Trophoblast cell (in vitro differentiated cells and primary cell): ENCODE measurements around the gene VGLL2.

ENCODE experiments used
- DNase-seq, 2 donors: peaks; one replicate each; pipeline ENCODE4 v3.0.0-alpha.2; 2016
- H2AFZ ChIP-seq: 2 replicates; pipeline ENCODE4 v1.6.1; 2013; ENCODE audit warnings: low read length, moderate library complexity, mild to moderate bottlenecking; ENCODE audit not compliant: insufficient read depth, poor library complexity
- H2AK5ac ChIP-seq: 2 replicates; pipeline ENCODE4 v1.6.1; 2013; ENCODE audit warnings: mild to moderate bottlenecking, low read length
- H2BK120ac ChIP-seq: 2 replicates; pipeline ENCODE4 v1.6.1; 2013; ENCODE audit warnings: low read length, mild to moderate bottlenecking, moderate library complexity; ENCODE audit not compliant: insufficient read depth, poor library complexity
- H2BK12ac ChIP-seq: 2 replicates; pipeline ENCODE4 v1.6.1; 2013; ENCODE audit warnings: mild to moderate bottlenecking, low read length, moderate library complexity
- H2BK5ac ChIP-seq: 2 replicates; pipeline ENCODE4 v1.6.1; 2013; ENCODE audit warnings: low read length, low read depth, moderate library complexity, mild to moderate bottlenecking; ENCODE audit not compliant: poor library complexity
- H3K14ac ChIP-seq: 2 replicates; pipeline ENCODE4 v1.6.1; 2013; ENCODE audit warnings: mild to moderate bottlenecking, low read length
- H3K18ac ChIP-seq: 2 replicates; pipeline ENCODE4 v1.6.1; 2013; ENCODE audit warnings: mild to moderate bottlenecking, low read length
- H3K23ac ChIP-seq: 2 replicates; pipeline ENCODE4 v1.6.1; 2013; ENCODE audit warnings: low read length
- H3K27ac ChIP-seq: 2 replicates; pipeline ENCODE4 v1.5.1; 2013; ENCODE audit warnings: low read depth, mild to moderate bottlenecking, inconsistent platforms, low read length, moderate library complexity
- H3K27me3 ChIP-seq: 2 replicates; pipeline ENCODE4 v1.6.1; 2013; ENCODE audit warnings: inconsistent platforms, mild to moderate bottlenecking, low read length, moderate library complexity; ENCODE audit not compliant: insufficient read depth
- H3K36me3 ChIP-seq, 2 experiments: 1 replicate in 1 of 2; 2 replicates in 1 of 2; pipeline ENCODE4 v1.6.1; 2013; ENCODE audit warnings: low read length in 2 of 2, mild to moderate bottlenecking in 2 of 2, moderate library complexity in 1 of 2; ENCODE audit not compliant: insufficient read depth in 2 of 2, control insufficient read depth in 1 of 2
- H3K4ac ChIP-seq: 2 replicates; pipeline ENCODE4 v1.6.1; 2013; ENCODE audit warnings: low read depth, mild to moderate bottlenecking, low read length, moderate library complexity
- H3K4me1 ChIP-seq, 2 experiments: 1 replicate in 1 of 2; 2 replicates in 1 of 2; pipeline ENCODE4 v1.6.1; 2013; ENCODE audit warnings: low read length in 2 of 2, mild to moderate bottlenecking in 2 of 2, moderate library complexity in 1 of 2; ENCODE audit not compliant: insufficient read depth in 2 of 2, control insufficient read depth in 1 of 2
- H3K4me2 ChIP-seq: 2 replicates; pipeline ENCODE4 v1.6.1; 2013; ENCODE audit warnings: inconsistent platforms, mild to moderate bottlenecking, low read length, moderate library complexity
- H3K4me3 ChIP-seq: 2 replicates; pipeline ENCODE4 v1.5.1; 2013; ENCODE audit warnings: mild to moderate bottlenecking, low read depth, low read length, inconsistent platforms
- H3K79me1 ChIP-seq: one replicate; pipeline ENCODE4 v1.6.1; 2013; ENCODE audit warnings: low read length
- H3K79me2 ChIP-seq: 2 replicates; pipeline ENCODE4 v1.6.1; 2013; ENCODE audit warnings: low read length, mild to moderate bottlenecking; ENCODE audit not compliant: control insufficient read depth, insufficient read depth, poor library complexity
- H3K9ac ChIP-seq: 2 replicates; pipeline ENCODE4 v1.6.1; 2013; ENCODE audit warnings: mild to moderate bottlenecking, low read length
- H3K9me3 ChIP-seq: 2 replicates; pipeline ENCODE4 v1.6.1; 2013; ENCODE audit warnings: low read depth, mild to moderate bottlenecking, control low read depth, inconsistent platforms, low read length; ENCODE audit not compliant: insufficient read depth
- H4K12ac ChIP-seq: 2 replicates; pipeline ENCODE4 v1.6.1; 2013; ENCODE audit warnings: low read depth, mild to moderate bottlenecking, low read length, moderate library complexity
- H4K8ac ChIP-seq: 2 replicates; pipeline ENCODE4 v1.6.1; 2013; ENCODE audit warnings: low read depth, mild to moderate bottlenecking, low read length, moderate library complexity
- H4K91ac ChIP-seq: one replicate; pipeline ENCODE4 v1.6.1; 2013; ENCODE audit warnings: low read depth, mild to moderate bottlenecking, low read length, moderate library complexity
- WGBS: extraction: QIAGEN DNeasy Blood & Tissue Kit; methylation state at CpG from one replicate; pipeline ENCODE4 v1.1.7; 2013; ENCODE audit warnings: missing lambda C conversion rate; ENCODE audit not compliant: insufficient read length, insufficient coverage; ENCODE audit errors: extremely low coverage; 5-methylcytosine and 5-hydroxymethylcytosine counted together

VGLL2 gene

DNA sequence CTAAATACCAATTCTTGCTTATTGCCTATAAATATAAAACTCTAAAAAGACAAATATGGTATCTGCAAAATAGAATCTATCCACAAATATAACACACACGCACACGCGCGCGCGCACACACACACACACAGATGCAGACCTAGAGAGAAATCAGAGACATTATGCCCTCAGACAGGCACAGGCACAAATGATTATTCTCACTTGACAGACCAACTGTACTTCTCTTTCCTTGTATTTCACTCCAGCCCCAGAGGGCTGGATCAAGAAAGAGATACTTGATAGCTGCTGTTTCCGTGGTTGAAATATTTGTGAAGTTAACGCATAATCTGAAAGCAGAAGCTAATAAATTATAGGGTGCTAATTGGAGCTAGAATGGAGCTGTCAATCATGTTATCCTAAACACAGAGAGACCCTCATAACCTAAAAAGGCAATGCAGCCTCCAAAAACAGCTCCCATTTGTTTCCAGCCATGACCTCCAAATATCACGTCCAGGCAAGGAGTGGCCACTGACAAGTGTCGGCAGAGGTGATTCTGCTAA is 11.5 kb downstream of the VGLL2 start:
- Histone ChIP-seq H2BK12ac (no peak overlapping the region), H2AK5ac (no peak overlapping the region), H3K36me3 (no peaks in the 10 kb centered on the region)

DNA sequence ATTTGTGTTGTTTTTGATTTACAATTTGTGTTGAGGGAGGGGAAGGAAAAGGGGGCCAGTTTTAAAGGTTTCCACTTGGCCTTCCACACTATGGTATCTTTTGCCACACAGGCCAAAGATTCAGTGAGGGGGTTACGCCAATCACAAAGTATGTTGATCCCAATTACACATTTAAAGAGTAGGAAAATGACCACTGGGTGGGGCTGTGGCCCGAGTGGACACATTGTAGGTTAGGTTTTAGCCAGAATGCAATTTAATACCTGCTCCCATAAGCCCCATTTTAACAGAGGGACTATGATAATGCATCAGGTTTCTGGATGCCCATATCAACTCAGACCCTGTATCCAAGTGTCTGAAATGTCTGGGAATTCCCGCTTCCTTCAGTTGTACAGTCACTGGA is 15.6 kb downstream of the VGLL2 start:
- H3K4me2 ChIP-seq, result no peak overlapping the region
- no peaks in the 10 kb centered on the region for H3K79me1 ChIP-seq
- no peak overlapping the region for H4K91ac ChIP-seq
- H3K4me3 ChIP-seq, result no peak overlapping the region
- H3K79me2 ChIP-seq, result no peaks in the 10 kb centered on the region
- H3K27me3 ChIP-seq, result no peaks in the 10 kb centered on the region
- H3K27ac ChIP-seq, result no peak overlapping the region
- no CpG with 5 or more reads among the region's 3 CpGs for WGBS
- H3K14ac ChIP-seq, result no peak overlapping the region
- no peak overlapping the region for H2AK5ac ChIP-seq
- H3K9ac ChIP-seq, result no peak overlapping the region
- H3K23ac ChIP-seq, result no peak overlapping the region
- no peak overlapping the region for H4K12ac ChIP-seq
- no peak overlapping the region for H2BK120ac ChIP-seq
- no peak overlapping the region for H3K4ac ChIP-seq
- H2AFZ ChIP-seq, result no peak overlapping the region
- H3K9me3 ChIP-seq, result no peaks in the 10 kb centered on the region
- no peak overlapping the region for H2BK5ac ChIP-seq
- DNase-seq, result peak; percentile 17 to 54
- H2BK12ac ChIP-seq, result no peak overlapping the region
- no peaks in the 10 kb centered on the region for H3K4me1 ChIP-seq
- no peak overlapping the region for H3K18ac ChIP-seq
- H4K8ac ChIP-seq, result no peak overlapping the region
- H3K36me3 ChIP-seq, result no peaks in the 10 kb centered on the region

More for the DNA sequence above, 11.5 kb downstream of the VGLL2 start:
- no peaks in the 10 kb centered on the region for H3K4me1 ChIP-seq
- no peak overlapping the region for H2BK5ac ChIP-seq
- no peak overlapping the region for H3K14ac ChIP-seq
- no peaks in the 10 kb centered on the region for H3K79me2 ChIP-seq
- no peaks in the 10 kb centered on the region for H3K9me3 ChIP-seq
- H3K27ac ChIP-seq, result no peak overlapping the region
- no peak overlapping the region for H3K4me3 ChIP-seq
- H3K23ac ChIP-seq, result no peak overlapping the region
- H4K12ac ChIP-seq, result no peak overlapping the region
- no peak overlapping the region for H4K91ac ChIP-seq
- no peak overlapping the region for H3K9ac ChIP-seq
- DNase-seq, result no peak
- H2BK120ac ChIP-seq, result no peak overlapping the region
- H4K8ac ChIP-seq, result no peak overlapping the region
- no peaks in the 10 kb centered on the region for H3K79me1 ChIP-seq
- H2AFZ ChIP-seq, result no peak overlapping the region
- no CpG with 5 or more reads among the region's 10 CpGs for WGBS
- no peak overlapping the region for H3K18ac ChIP-seq
- no peak overlapping the region for H3K4ac ChIP-seq
- no peak overlapping the region for H3K4me2 ChIP-seq
- peaks cover 10% of the 10 kb centered on the region for H3K27me3 ChIP-seq

DNA sequence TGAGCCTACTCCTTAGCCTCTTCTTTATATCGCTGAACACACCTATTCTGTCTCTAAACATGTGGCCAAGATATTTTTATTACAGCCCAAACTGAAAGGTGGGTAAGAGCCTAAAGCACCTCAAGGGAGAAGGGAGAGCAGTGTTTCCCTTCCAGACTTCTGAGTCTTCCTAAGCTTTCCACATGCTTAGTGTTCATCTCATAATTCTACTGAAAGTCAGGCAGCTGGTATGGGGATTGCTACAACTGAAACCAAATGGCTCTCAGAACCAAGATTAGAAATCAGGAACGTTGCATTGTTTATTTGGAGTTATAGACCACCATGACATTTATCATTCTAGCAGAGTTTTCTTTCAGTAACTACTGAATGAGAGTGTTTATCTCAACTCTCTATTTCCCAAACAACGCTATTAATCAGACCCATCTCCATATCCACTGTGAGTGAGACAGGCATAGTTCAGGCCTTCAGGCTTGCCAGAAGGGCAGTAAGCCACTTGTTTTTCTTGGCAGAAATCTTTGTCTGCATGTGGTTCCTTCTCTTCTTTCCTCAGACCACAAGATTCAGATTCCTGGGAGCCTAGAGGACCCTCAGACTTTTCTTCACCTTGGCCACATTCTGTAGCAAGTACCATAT is 22.8 kb downstream of the VGLL2 start:
- WGBS, result no CpG with 5 or more reads among the region's 3 CpGs
- no peak overlapping the region for H3K4ac ChIP-seq
- H4K8ac ChIP-seq, result no peak overlapping the region
- H3K27me3 ChIP-seq, result no peaks in the 10 kb centered on the region
- no peak overlapping the region for H3K14ac ChIP-seq
- H3K23ac ChIP-seq, result no peak overlapping the region
- no peak overlapping the region for H3K27ac ChIP-seq
- no peak overlapping the region for H3K18ac ChIP-seq
- H4K91ac ChIP-seq, result no peak overlapping the region
- no peak overlapping the region for H2BK120ac ChIP-seq
- H2AFZ ChIP-seq, result no peak overlapping the region
- H2BK5ac ChIP-seq, result no peak overlapping the region
- H4K12ac ChIP-seq, result no peak overlapping the region
- no peak overlapping the region for H3K9ac ChIP-seq
- H3K9me3 ChIP-seq, result no peaks in the 10 kb centered on the region
- H3K4me3 ChIP-seq, result no peak overlapping the region
- H3K4me1 ChIP-seq, result no peaks in the 10 kb centered on the region
- no peak for DNase-seq
- H2AK5ac ChIP-seq, result no peak overlapping the region
- H2BK12ac ChIP-seq, result no peak overlapping the region
- no peaks in the 10 kb centered on the region for H3K79me1 ChIP-seq
- no peaks in the 10 kb centered on the region for H3K36me3 ChIP-seq
- no peaks in the 10 kb centered on the region for H3K79me2 ChIP-seq
- H3K4me2 ChIP-seq, result no peak overlapping the region

DNA sequence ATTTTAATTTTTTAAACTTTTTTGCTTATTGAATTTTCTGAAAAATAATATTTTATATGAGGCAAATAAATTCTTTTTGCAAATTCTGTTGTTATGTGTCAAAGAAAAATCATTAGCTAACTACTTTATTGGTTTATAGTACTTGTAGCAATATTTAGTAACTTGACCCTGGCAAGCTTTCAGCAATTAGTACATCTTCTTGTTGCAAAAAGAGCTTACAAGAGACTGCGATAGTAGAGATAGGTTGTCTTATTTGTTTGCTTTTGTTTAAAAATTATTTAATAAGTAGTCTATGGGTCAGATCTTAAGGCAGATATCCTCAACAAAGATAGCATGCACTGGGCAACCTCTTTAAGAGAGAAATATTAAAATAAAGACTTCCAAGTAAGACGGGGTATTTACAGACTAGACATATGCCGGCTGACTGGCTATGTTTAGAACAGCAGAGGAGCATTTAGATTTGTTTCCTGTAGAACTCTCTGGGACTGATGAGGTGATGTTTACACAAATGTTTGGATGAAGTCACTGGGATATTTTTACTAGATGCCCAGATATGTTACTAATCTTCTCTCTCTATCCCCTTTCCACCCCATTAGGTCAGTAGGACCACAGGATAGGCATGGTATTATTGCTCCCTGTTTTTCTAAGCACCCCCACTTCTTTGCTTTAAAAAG is 25.0 kb downstream of the VGLL2 start:
- H3K9ac ChIP-seq, result no peak overlapping the region
- H2AFZ ChIP-seq, result no peak overlapping the region

More for the DNA sequence above, 25.0 kb downstream of the VGLL2 start:
- Histone ChIP-seq H4K8ac (no peak overlapping the region), H3K23ac (no peak overlapping the region), H3K14ac (no peak overlapping the region), H3K4me2 (no peak overlapping the region), H4K91ac (no peak overlapping the region), H3K4ac (no peak overlapping the region), H2BK120ac (no peak overlapping the region), H3K4me1 (no peaks in the 10 kb centered on the region), H2AK5ac (no peak overlapping the region), H3K36me3 (no peaks in the 10 kb centered on the region), H2BK5ac (no peak overlapping the region), H3K18ac (no peak overlapping the region), H3K27ac (no peak overlapping the region), H3K9me3 (no peaks in the 10 kb centered on the region), H3K4me3 (no peak overlapping the region), H2BK12ac (no peak overlapping the region), H3K79me2 (no peaks in the 10 kb centered on the region), H3K27me3 (no peaks in the 10 kb centered on the region), H4K12ac (no peak overlapping the region), H3K79me1 (no peaks in the 10 kb centered on the region)
- DNase-seq, result no peak
- no CpG with 5 or more reads among the region's 3 CpGs for WGBS
